Lower lobe of right lung (tissue), 2 donors: ENCODE measurements around the gene NISCH. TPM values are rescaled to one million over a fixed set of nuclear protein-coding genes. Genes with fewer than 3 reads are reported as not detected.
A peak's percentile ranks its signal among the peaks of the same experiment; 100 is the strongest.

Experiments used
- ATAC-seq, 2 donors: fragments of 200-7000 bp; cut with Tn5 transposase; one replicate each; pipeline ENCODE4 v1.9.1; 2020 to 2022; ENCODE audit warnings: mild to moderate bottlenecking in 2 of 2, moderate library complexity in 2 of 2
- DNase-seq: peaks from one replicate; pipeline ENCODE4 v3.0.0-alpha.2; 2020
- H3K27ac ChIP-seq: fragments of 200-600 bp; one replicate; pipeline ENCODE4 v1.8.0; 2022
- H3K27me3 ChIP-seq: fragments of 200-600 bp; one replicate; pipeline ENCODE4 v1.8.0; 2022; ENCODE audit warnings: low read depth
- H3K36me3 ChIP-seq: fragments of 200-600 bp; one replicate; pipeline ENCODE4 v1.8.0; 2022; ENCODE audit warnings: mild to moderate bottlenecking
- H3K4me1 ChIP-seq: fragments of 200-600 bp; one replicate; pipeline ENCODE4 v1.8.0; 2022
- H3K4me3 ChIP-seq: fragments of 200-600 bp; one replicate; pipeline ENCODE4 v1.8.0; 2022; ENCODE audit warnings: mild to moderate bottlenecking
- H3K9me3 ChIP-seq: fragments of 200-600 bp; one replicate; pipeline ENCODE4 v1.8.0; 2022
- intact Hi-C: fragments of 100-400 bp; cut with DNase I; formaldehyde crosslinking; loops from one replicate; pipeline ENCODE4 v1.11.0; 2022
- total RNA-seq: library from RNA; stranded (reverse); fragmentation: NEBNext Ultra II Directional; extraction: Animal tissue kit (Norgen Biotek cat#: 25700); gene quantifications from one replicate; pipeline ENCODE4 v1.2.1, GENCODE V29; 2021
- TF ChIP-seq, protein P1 (sequence below): fragments of 200-600 bp; IDR thresholded peaks from one replicate; pipeline ENCODE4 v1.8.0; 2022; ENCODE audit warnings: antibody characterized with exemption, mild to moderate bottlenecking
- donor health status: DM: no; HTN: yes; CAD: no; lungs with severe emphysema.

The NISCH gene
- total RNA-seq, 1 donor from 2014 or later: 90.2 TPM

DNA sequence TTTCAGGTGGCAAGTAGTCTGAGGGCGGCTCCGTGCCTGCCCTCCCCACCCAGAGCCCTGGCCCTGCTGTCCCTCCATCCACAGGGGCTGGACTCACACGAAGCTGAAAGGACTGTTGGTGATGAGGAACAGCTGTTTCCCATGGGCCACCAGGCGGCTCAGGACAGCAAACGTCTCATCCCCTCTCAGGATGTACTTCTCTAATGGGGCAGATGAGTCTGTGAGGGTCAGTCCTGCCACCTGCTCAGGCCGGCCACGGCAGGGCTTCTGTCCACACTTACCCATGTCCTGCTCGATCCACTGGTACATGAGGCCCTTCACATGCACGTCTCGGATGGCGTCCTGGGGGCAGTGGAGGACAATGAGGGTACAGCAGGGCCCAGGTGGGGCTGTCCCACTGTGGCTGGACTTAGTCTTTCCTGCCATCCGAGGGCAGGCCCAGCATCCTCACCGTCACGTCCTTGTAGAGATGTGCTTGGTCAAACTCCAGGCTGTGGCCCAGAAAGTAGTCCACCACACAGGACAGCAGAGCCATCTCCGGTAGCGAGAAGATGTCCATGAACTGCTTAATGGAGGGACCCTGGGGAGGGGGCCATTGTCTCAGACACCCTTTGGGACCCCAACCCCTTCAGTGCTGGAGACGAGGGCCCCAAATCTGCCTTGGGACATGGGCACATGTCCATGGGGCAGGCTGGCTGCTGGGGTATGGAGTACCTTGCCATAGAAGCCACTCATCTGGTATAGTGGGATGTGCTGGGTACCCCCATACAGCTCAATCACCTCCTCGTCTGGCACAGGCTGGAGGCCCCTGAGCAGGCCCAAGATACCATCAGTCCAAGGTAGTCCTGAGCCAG lies 72.6 kb downstream of the NISCH start:
- H3K4me3 ChIP-seq: no peak overlapping the region
- DNase-seq (no peak), ATAC-seq (no peak)
- peak overlapping the region; percentile 83 for H3K27ac ChIP-seq
- peaks cover 32% of the 10 kb centered on the region for H3K36me3 ChIP-seq
- intact Hi-C loops: no loop called here
- H3K9me3 ChIP-seq: no peaks in the 10 kb centered on the region
- no peaks in the 10 kb centered on the region for H3K27me3 ChIP-seq
- TF ChIP-seq, protein P1, sequence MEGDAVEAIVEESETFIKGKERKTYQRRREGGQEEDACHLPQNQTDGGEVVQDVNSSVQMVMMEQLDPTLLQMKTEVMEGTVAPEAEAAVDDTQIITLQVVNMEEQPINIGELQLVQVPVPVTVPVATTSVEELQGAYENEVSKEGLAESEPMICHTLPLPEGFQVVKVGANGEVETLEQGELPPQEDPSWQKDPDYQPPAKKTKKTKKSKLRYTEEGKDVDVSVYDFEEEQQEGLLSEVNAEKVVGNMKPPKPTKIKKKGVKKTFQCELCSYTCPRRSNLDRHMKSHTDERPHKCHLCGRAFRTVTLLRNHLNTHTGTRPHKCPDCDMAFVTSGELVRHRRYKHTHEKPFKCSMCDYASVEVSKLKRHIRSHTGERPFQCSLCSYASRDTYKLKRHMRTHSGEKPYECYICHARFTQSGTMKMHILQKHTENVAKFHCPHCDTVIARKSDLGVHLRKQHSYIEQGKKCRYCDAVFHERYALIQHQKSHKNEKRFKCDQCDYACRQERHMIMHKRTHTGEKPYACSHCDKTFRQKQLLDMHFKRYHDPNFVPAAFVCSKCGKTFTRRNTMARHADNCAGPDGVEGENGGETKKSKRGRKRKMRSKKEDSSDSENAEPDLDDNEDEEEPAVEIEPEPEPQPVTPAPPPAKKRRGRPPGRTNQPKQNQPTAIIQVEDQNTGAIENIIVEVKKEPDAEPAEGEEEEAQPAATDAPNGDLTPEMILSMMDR: no peak
- peaks cover 72% of the 10 kb centered on the region for H3K4me1 ChIP-seq

DNA sequence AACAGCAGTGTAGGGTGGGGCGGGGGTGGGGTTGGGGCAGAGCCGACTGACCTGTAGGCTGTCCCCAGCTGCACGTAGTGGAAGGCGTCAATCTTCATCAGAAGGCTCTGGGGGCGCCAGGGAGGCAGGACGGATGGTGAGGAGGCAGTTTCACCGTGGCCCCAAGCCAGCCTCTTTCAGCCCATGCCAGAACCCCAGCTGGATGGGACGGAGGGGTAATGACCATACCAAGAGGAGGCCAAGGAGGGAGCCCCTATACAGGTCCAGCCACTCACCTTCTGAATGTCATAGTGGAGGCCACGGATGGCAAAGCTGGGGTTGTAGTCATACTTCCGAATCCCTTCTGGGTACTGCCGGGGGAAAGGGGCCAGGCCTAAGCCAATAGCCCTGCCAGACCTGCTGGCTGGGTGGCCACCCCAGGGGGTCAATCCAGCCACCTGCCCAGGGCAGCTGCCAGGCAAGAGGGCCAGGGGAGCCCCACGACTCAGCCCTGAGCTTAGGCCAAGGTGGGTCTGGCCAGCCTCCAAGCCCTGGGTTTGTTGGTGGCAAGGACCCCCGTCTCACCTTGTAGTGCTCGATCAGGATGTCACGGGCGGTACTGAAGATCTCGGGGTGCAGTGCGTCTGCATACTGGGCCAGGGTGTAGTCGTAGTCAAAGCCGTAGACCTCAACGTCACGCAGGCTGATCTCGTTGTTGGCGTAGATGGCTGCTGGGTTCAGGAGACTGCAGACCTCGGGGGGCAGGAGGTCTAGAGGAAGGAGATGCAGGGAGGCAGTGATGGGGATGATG lies 73.4 kb downstream of the NISCH start:
- TF ChIP-seq, protein P1: no peak
- intact Hi-C loops: no loop called here
- no peak for DNase-seq

DNA sequence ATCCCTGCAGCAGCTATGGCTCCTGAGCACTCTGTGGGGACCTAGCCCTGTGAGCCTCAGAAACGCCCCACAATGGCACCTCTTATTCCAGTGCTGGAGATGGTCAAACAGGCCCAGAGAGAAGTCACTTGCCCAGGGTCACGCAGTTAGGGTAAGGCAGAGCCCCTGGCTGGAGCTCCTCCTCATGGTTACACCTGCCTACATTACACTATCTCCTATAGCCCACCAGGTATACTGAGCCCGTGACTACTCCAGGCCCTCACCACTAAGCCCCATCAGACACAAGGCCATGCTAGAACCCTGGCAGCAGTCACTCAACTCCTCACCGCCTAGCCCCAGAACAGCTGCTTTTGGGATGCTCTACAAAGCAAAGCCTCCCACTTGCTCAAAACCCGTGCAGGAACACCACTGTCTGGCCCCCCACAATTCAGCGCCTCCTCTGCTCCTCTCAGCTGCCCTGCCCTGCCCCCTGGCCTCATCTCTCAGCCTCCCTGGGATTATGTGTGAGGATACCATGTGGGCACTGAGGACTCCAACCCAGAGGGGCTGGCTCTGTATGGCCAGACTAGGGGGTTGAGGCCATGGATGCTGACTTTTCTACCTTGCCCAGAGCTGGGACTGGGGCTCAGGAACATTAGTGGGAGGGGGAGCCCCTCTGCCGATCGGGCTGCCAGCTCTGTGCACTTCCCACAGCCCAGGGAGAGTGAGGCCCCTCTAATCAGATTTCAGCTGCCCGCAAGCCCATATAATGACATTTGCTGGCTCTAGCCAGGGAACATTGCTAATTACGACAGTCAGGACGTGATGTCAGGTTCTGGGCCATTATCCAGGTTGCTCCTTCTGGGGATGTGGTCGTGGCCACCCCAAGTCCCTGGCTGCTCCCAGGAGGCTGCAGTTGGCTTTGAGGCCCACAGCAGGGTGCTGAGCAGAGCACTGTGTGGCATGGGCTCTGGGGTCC lies 74.3 kb downstream of the NISCH start:
- no peaks in the 10 kb centered on the region for H3K9me3 ChIP-seq
- DNase-seq (no peak), ATAC-seq (no peak)
- no peak overlapping the region for H3K4me3 ChIP-seq
- peaks cover 77% of the 10 kb centered on the region for H3K4me1 ChIP-seq
- peaks cover 16% of the 10 kb centered on the region for H3K36me3 ChIP-seq
- TF ChIP-seq, protein P1: no peak
- intact Hi-C loops: no loop called here
- no peaks in the 10 kb centered on the region for H3K27me3 ChIP-seq
- H3K27ac ChIP-seq: peak overlapping the region; percentile 54

More for the DNA sequence above, 73.4 kb downstream of the NISCH start:
- Histone ChIP-seq H3K36me3 (peaks cover 25% of the 10 kb centered on the region), H3K4me1 (peaks cover 74% of the 10 kb centered on the region), H3K27me3 (no peaks in the 10 kb centered on the region), H3K27ac (peak overlapping the region; percentile 83), H3K4me3 (no peak overlapping the region), H3K9me3 (no peaks in the 10 kb centered on the region)
- ATAC-seq: no peak

DNA sequence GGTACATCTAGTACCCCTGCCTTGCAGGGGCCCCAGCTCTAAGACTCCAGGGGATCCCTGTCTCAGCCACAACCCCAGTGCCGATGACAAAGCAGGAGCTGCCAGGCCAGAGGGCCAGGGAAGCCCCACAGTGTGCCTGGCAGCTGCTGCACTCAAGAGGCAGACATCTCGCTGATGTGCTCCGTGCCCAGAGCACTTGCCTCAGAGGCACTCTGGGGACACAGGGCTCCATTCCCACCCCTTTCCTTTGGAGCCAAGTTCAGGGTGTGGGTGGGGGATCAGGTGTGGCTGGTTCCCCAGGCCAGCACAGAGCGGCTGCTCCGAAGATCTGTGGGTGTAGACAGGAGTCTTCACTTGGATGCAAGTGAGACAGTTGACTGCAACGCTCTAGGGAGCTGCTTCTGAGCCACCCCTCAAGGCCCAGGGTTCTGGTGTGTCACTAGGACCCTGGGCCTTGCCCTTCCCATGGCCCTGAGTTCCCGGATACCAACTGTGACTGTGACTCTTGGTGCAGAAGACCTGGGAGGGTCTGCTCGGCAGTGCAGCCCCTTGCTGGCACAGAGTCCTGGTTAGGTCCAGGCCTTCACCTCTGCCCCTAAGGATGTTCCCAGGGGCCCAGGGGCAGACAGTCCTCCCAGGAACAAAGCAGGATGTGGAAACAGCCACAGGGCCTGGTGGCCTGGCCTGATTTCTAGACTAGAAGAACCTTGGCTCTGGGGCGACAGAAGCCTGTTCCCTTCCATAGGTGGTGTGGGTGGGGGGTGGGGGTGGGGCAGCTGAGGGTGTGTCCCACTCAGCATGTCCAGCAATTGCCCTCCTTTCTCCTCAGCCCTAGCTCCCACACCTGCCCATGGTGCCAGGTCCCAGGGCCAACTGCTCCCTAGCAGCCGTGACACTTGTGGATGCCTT lies 75.8 kb downstream of the NISCH start:
- peak overlapping the region; percentile 60 for H3K27ac ChIP-seq
- H3K9me3 ChIP-seq: no peaks in the 10 kb centered on the region
- H3K4me1 ChIP-seq: peaks cover 74% of the 10 kb centered on the region
- intact Hi-C loops: no loop called here
- DNase-seq (no peak), ATAC-seq (no peak)
- TF ChIP-seq, protein P1: no peak
- H3K4me3 ChIP-seq: no peak overlapping the region
- no peaks in the 10 kb centered on the region for H3K27me3 ChIP-seq
- H3K36me3 ChIP-seq: peaks cover 13% of the 10 kb centered on the region
